Measurements from ENCODE around the gene NIPSNAP3A.

Gene NIPSNAP3A

DNA sequence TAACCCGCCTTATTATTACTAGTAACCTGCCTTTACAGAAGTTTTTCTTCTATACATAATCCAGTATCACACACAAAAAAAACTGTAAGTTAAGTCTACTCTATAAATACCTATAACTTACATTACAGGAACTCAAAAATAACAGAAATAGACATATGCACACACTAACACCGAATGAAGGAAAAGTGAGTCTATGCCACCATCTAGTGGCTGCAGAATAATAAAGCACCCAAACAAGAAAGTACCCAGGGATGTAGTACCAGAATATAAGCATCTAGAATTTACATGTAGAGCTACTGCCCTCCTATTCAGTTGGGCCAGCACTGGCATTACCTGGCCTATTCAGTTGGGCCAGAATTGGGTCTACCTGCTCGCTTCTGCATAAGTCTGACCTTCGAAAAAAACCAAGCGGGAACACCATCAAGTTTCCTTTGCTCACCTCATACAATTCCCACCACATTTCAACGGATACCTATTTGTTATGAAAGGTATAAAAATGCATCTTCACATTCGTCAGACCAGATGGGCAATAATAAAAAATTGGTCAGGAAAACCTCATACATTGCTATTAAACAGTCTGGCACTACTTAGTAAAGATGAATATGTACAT, 4.0 kb upstream of the NIPSNAP3A start:
- no peak overlapping the region for H3K4me3 ChIP-seq (ENCODE audit: low read length)
- TF ChIP-seq, protein P1, sequence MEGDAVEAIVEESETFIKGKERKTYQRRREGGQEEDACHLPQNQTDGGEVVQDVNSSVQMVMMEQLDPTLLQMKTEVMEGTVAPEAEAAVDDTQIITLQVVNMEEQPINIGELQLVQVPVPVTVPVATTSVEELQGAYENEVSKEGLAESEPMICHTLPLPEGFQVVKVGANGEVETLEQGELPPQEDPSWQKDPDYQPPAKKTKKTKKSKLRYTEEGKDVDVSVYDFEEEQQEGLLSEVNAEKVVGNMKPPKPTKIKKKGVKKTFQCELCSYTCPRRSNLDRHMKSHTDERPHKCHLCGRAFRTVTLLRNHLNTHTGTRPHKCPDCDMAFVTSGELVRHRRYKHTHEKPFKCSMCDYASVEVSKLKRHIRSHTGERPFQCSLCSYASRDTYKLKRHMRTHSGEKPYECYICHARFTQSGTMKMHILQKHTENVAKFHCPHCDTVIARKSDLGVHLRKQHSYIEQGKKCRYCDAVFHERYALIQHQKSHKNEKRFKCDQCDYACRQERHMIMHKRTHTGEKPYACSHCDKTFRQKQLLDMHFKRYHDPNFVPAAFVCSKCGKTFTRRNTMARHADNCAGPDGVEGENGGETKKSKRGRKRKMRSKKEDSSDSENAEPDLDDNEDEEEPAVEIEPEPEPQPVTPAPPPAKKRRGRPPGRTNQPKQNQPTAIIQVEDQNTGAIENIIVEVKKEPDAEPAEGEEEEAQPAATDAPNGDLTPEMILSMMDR (IDR thresholded peaks at IDR 0.05; ENCODE audit: insufficient read depth, low read depth, low read length, missing control alignments): peak; percentile 69
- DNase-seq (ENCODE audit: low read depth): peak; percentile 78

DNA sequence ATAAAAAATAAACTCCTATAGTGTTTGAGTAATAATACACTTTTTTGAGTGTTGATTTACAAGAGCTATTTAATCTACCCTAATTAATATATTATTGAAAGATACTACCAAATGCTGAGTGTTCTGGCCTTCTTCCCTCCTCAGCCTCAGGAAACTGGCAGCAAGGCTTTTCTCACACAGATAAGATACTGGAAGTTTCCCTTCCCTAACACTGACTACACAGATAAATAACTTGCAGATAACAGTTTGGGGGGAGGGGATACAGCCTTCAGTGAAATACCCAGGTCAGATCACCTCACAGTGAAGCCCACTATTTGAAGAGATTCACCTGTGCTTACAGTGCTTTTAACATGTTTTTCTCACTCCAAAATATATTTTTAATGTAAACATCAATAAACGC, 1.6 kb upstream of the NIPSNAP3A start:
- H3K4me3 ChIP-seq (ENCODE audit: low read length): no peak overlapping the region
- no peak for DNase-seq (ENCODE audit: low read depth)
- TF ChIP-seq, protein P1 (IDR thresholded peaks at IDR 0.05; ENCODE audit: insufficient read depth, low read depth, low read length, missing control alignments): no peak

DNA sequence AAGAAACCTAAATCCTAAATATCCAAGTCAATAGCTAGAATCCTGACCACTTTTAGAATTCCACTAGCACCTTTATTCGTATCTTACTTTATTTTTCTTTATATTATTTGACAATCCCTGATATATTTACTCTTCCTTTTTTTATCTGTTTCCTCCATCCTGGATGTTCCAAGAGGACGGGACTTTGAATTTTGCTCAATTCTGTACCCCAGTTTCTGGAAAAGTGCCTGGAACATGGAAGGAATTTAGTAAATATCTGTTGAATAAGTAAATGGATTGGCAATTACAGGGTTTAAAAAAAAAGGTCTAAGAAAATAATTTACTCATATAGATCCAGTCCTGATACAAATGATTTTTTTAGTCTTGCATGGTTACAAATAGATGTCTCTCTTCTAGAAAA, 1.2 kb upstream of the NIPSNAP3A start:
- TF ChIP-seq, protein P1 (IDR thresholded peaks at IDR 0.05; ENCODE audit: insufficient read depth, low read depth, low read length, missing control alignments): no peak
- DNase-seq (ENCODE audit: low read depth): no peak
- no peak overlapping the region for H3K4me3 ChIP-seq (ENCODE audit: low read length)

DNA sequence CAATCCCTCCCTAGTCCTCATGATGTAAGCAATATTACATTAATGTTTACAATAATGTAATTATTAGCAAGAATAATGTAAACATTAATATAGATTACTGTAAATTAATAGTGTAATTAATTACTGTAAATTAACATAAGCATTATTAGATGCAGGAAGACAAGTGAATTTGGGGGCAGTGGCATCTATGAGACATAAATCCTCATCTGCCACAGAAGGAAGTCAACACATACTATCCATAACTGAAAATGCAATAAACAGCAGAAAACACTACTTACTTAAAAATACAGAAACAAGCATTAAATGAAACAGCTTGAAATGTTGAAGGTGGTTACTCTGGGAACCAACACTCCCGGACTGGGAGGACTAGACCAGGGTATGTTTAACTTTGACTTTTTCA, 685 bp upstream of the NIPSNAP3A start:
- TF ChIP-seq, protein P1 (IDR thresholded peaks at IDR 0.05; ENCODE audit: insufficient read depth, low read depth, low read length, missing control alignments): no peak
- H3K4me3 ChIP-seq (ENCODE audit: low read length): peak overlapping the region; percentile 78
- no peak for DNase-seq (ENCODE audit: low read depth)

- peak overlapping the region; percentile 78 for H3K4me3 ChIP-seq (ENCODE audit: low read length)
- no peak for DNase-seq (ENCODE audit: low read depth)
- TF ChIP-seq, protein P1 (IDR thresholded peaks at IDR 0.05; ENCODE audit: insufficient read depth, low read depth, low read length, missing control alignments): no peak
Observed at GRCh38 chr9:104747245-104747564, 278 bp upstream of the NIPSNAP3A start.

- TF ChIP-seq, protein P1 (IDR thresholded peaks at IDR 0.05; ENCODE audit: insufficient read depth, low read depth, low read length, missing control alignments): no peak
- peak; percentile 29 for DNase-seq (ENCODE audit: low read depth)
- H3K4me3 ChIP-seq (ENCODE audit: low read length): peak overlapping the region; percentile 78
Observed at GRCh38 chr9:104748359-104749031, 1.0 kb downstream of the NIPSNAP3A start.

All from epithelial cell of esophagus (primary cell).